NCI-H2196 (cell line): ENCODE results near the gene BRF1.

Experiments used
- DNase-seq: peaks from one replicate; lab custom pipeline; 2025; ENCODE audit not compliant: unreplicated experiment; lab: John Stamatoyannopoulos, UW

BRF1 gene

DNA sequence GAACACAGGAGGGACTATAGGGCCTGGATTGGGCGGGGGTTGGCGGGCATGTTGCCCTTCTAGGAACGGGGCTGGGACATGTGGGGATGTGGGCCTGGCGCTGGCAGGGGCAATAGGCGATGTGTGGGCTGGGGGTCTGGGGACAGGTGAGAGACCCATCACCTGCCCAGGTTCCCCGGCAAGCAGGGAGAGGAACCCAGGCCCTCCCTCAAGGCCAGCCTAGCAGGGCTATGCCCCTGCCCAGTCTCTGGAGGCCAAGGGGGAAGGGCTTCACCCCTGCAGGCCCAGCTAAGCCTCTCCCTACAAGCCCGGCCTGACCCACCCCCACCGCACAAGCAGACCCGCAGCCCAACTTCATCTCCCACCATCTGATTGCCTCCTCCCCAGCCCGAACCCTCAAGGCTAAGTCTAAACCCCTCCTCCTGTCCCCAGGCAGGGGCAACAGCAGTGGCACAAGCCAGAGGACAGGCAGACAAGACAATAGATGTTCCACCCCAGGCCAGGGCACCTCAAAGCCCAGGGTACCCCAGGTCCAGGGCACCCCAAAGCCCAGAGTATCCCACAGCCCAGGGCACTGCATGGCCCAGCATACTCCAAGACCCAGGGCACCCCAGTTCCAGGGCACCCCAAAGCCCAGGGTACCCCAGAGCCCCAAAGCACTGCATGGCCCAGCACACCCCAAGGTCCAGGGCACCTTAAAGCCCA lies 138.7 kb downstream of the BRF1 start:
- DNase-seq = no peak

DNA sequence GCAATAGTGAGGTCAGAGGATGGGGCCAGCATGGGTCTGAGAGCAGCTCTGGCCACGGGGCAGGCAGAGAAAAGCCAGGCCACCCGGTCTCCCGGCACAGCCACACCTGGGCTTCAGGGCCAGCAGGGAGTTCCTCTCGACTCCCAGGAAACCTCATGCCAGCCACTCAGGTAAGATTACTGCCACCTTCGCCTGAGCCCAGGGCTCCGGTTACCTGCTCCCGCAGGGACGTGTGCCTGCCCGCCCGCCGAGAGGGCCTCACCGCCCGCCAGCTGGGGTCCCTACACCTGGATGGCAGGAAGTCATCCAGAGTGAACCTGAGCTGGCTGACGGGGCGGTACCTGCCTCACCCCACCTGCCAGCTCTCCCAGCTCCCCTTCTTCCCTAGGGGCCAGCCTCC lies 139.5 kb downstream of the BRF1 start:
- DNase-seq = peak; percentile 57

DNA sequence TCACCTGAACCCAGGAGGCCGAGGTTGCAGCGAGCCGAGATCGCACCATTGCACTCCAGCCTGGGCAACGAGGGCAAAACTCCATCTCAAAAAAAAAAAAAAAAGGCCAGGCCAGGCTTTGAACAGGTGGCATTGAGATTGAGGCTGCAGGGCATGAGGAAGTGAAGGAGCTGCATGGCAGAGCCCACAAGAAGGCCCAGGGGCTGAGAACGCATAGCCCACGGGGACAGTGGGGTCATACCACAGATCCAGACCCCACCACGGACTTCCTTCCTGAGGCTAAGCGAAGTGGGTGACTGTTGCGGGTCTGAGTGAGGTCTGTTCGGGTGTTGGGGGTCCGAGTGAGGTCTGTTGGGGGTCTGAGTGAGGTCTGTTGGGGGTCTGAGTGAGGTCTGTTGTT lies 140.0 kb downstream of the BRF1 start:
- no peak for DNase-seq

DNA sequence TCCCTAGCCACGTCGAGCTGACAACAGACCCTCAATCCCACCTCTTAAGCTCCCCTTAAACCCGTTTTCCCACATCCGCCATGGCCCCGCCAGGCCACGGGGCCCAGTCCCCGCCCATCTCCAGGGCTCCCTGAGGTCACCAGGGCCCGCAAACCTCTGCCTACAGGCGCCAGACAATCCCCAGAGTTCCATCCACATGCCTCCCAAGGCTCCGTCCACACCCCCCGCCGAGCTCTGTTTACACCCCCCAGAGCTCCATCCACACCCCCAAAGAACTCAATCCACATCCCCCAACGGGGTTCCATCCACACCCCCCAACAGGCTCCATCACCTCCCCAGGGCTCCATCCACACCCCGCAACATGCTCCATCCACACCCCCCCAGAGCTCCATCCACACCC lies 141.5 kb downstream of the BRF1 start:
- no peak for DNase-seq
